Stimulated activated CD8-positive, alpha-beta memory T cell treated with anti-CD3 and anti-CD28 coated beads, Interleukin-2, amount 100 ng/mL, for 1 hour (primary cell): Measurements from ENCODE around the gene F8.
"Not testable (repeated sequence)": the region's sequence is repeated elsewhere in the genome, so short reads cannot be mapped to it uniquely, and the experiment has no call there.

Source experiments
- DNase-seq, 2 donors: peaks; one replicate each; pipeline ENCODE4 v3.0.0-alpha.2; 2020; ENCODE audit warnings: low read depth in 2 of 2

The F8 gene

GRCh38 chrX:154816326-154816898, 206.1 kb downstream of the F8 start:
- DNase-seq: not testable (repeated sequence)

DNA sequence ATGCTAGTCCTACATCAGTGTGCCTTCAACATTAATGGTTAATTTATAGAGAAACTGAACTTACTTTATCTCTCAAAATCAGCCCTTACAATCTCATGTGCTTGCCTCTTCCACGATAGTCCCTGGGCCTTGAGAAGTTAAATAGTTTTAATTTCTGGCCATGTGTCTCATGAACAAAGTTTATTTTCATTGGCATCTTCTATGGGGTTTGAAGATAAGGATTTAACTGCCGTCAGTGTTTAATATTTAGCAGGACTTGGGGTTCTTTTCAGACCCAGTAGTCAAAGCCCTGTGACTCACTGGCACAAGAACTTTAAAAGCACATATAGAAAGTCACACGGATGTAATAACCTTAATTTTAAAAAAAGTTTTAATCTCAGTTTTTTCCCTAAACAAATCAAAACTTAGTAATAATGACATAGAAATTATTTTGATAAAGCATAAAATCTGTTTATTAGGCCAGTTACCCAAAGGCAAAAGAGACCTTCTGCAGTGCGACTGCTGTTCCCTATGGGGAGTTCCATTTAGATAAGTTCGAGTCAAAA, 207.2 kb downstream of the F8 start:
- DNase-seq: no peak

DNA sequence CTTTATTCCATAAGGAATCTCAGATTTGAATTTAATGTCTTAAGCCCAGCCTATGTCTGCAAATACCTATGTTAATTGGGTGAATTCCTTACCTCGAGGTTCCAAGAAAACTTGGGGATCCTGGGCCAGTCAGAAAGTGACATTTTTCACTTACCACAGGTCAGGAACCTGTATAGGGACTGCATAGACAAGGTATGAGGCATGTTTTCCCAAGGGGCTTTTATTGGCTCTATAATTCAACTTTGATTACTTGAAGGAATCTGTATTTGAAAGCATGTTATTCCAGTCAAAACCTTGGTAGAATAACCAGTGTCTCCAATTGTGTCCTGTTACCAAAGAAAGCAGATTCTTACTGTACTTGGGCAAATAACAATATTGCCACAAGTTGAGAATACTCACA, 208.7 kb downstream of the F8 start:
- no peak for DNase-seq

DNA sequence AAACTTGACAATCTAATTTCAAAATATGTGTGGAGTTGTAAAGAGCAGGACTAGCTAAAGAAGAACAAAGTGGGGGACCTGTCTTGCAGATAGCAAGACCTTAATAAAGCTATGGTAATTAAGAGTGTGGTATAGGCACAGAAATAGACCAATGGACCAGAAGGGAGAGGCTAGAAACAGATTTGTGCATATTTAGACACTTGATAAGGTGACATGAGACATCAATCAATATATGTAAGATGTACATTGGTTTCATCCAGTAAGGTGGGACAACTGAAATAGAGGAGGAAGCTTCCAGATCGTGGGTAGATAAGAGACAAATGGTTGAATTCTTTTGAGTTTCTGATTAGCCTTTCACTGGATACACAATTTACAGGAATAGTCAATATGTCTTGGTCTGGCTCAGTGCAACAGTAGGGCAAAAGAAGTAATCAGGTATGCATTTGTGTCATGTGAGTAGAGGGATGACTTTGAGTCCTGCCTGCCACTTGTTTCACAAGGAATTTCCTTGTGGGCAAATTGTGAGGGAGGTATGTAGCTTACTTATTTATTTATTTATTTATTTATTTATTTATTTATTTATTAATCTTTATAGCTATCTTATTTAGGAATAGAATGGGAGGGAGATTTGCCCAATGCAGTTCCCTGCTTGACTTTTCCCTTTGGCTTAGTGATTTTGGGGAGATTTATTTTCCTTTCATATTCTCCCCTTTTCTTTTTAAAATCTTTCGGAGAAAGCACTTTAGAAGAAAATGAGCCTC, 210.0 kb downstream of the F8 start:
- DNase-seq: no peak

DNA sequence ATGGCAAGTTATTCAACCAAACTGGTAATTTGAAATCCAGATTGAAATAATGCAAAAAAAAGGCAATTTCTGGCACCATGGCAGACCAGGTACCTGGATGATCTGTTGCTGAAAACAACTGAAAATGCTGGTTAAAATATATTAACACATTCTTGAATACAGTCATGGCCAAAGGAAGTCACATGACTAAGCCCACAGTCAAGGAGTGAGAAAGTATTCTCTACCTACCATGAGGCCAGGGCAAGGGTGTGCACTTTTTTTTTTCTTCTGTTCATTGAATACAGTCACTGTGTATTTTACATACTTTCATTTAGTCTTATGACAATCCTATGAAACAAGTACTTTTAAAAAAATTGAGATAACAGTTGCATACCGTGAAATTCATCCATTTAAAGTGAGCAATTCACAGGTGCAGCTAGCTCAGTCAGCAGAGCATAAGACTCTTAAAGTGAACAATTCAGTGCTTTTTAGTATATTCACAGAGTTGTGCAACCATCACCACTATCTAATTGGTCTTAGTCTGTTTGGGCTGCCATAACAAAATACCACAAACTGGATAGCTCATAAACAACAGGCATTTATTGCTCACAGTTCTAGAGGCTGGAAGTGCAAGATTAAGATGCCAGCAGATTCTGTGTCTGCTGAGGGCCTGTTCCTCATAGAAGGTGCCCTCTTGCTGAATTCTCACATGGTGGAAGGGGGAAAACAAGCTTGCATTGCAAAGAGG, 212.4 kb downstream of the F8 start:
- no peak for DNase-seq

DNA sequence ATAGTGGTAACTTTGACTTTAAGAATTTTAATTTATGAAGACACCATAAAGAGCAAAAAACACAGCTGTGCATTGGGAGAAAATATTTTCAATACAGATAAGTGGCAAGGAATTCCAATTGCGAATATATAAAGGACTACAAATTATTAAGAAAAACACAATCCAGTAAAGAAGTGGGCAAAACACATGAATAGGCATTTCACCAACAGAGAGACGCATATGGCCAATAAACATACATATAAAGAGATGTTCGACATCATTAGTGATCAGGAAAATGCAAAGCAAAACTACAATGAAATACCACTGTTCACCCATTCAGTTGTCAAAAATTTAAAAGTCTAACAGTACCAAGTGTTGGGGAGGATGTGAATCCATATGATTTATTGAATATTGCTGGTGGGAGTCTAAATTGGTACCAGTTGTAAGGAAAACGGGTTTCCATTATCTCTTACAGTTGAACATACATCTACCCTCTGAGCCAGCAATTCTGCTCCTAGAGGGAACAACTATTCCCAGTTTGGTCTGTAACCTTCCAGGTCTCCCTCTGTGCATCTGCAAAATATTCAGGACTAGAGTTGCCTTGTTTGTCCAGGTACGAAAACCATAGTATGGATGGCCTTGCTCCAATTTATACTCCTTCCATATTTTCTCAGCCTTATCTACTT, 215.6 kb downstream of the F8 start:
- DNase-seq: no peak

DNA sequence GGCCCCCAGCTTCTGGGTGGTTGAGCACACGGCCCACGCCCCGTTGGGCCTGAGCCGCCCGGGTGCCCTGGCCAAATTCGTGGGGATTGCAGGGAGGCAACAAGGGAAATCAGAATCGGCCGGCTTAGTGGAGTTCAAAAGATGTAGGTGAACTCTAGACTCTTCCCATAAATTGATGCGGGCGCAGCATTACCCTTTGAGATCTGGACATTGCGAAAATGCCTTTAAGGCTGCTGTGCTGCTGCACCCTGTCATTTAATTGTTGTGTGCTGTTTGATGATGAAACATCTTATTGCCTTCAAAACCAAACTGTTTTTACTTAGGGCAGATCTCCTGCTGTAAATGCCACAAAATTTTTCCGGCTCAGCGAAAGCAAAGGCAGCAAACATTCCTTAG, 216.8 kb downstream of the F8 start:
- DNase-seq: no peak

DNA sequence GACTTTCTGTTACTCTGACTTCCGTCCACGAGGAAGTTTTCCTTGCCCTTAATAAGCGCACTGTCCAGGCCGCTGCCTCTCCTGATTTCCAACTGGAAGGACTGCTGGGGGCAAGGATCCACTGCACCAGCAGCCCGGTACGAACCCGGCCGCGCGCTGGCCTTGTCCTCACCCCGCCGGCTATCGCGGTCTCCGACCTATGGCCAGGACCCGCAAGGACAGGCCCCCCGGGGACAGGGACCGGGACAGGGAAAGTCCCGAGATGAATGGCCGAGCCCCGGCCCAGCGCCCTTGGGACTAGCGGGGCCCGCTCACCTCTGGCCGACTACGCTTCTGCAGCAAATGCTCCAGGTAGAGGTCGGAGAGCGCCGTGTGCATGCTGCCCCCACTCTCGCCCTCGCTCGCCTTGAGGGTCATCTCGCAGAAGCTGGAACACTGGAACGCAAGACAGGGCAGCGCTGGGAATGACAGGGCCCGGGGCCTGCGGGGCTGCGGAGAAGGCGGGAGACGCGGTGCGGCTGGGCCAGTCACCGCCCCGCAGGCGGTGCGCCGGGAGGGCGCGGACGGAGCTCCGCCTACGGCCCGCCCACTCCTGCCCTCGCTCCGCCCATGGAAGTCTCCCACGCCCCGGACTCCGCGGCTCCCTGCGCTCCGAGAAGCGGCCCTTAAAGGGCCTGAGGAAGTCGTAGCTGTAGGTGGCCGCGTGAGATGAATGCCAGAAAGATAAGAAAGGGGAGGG, 217.4 kb downstream of the F8 start, which contains the start of gene MPP1:
TSS of gene MPP1 (minus strand) at position 529 of the 739 bp plus-strand sequence. CDS start at position 417, 112 bp downstream.
- DNase-seq: peak; percentile 45 to 50

DNA sequence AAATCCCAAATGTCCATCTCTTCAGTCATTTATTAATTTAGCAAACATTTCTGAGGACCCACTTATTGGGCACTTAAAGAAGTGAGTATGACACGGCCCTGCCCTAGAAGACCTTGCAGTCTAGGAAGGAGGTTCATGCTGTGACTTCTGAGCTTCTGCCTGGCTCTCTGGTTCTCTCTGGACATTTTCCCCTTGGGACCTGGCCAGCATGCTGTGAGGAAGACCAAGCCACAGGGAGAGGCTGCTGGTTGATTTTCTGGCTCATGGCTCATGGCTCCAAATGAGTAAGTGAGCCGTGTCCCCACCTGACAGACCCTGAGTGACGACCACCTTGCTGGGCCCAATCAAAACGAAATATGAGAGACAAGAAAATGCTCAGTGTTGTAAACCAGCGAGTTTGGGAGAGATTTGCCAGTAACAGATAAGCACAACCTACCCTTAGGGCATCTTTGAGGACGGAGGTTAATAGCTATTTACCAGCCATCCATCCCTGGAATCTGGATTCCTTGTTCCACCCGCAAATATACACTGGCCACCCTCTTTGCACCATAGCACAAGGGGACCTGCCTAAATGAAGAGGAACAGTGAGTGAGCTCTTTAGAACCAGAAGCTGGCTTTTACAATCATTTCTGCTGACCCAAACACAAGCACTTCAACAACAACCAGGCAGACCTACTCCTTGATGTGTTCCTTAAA, 218.1 kb downstream of the F8 start:
- DNase-seq: no peak

DNA sequence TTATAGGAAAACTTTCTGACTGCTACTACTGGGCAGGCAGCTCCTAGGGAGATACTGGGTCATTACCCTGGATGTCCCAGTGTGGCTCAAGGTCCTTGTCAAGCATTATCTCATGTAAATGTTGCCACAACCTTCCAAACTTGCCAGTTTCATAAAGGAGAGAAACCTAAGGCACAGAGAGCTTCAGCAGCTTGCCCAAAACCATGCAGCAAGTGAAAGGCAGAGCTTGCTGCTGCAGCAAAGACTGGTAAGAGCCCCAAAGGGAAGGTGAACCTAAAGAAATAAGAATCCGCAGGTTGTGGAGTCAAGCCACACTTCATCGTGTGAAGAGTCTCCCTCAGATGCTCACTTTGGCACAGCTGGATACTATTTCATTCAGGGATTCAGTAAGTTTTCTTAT, 219.6 kb downstream of the F8 start:
- DNase-seq: no peak

DNA sequence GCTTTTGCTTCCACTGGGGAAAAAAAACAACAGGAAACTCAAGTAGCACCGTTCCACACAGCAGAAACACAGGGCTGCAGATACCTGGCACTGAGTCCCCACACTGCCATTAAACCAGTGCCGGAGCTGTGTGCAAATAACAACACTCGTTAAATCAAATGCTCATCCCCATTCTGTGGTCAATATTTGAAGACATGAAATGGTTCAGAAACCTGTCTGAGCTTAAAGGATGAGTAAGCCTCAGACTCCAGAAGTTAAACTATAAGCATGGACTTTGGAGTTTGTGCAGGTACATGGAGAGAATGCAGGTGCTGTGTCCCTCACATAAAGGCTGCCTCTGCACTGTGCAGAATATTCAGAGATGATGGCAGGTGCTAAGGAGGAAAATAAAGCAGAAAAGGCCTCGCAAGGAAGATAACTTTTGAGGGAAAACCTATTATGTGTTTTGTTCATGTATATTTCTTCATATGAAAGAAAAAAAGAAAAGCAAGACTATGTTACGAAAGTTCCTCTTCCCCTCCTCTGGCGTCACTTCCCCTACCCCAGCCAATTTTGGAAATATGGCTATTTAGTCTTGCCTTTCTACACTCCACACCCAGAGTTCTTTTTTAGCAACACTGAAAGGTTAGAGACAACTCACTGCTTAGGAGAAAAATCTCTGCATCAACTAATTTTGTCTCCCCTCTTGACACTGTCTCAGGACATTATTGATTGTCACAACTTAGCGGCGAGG, 221.9 kb downstream of the F8 start:
- DNase-seq: no peak

GRCh38 chrX:154799556-154800348, 222.8 kb downstream of the F8 start:
- no peak for DNase-seq

DNA sequence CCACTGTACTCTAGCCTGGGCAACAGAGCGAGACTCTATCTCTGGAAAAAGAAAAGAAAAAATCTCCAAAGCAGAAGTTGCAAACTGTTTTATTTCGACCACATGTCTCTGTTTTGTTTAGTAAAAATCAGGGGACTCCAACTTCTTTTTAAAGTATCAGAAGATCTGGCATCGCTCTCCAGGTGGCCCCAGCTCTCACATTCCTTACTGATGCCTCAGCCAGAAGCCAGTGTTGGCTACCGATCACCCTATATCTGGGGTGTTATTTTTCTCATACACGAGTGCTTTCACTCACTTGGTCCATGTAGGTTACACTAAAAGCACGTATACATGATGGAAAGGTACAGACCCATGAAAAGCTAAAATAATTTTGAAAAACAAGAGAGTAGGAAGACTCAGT, 225.5 kb downstream of the F8 start:
- no peak for DNase-seq

- no peak for DNase-seq
Measured at GRCh38 chrX:154795016-154795415, 227.5 kb downstream of the F8 start.

- no peak for DNase-seq
Measured at GRCh38 chrX:154793084-154793795, 229.3 kb downstream of the F8 start.

DNA sequence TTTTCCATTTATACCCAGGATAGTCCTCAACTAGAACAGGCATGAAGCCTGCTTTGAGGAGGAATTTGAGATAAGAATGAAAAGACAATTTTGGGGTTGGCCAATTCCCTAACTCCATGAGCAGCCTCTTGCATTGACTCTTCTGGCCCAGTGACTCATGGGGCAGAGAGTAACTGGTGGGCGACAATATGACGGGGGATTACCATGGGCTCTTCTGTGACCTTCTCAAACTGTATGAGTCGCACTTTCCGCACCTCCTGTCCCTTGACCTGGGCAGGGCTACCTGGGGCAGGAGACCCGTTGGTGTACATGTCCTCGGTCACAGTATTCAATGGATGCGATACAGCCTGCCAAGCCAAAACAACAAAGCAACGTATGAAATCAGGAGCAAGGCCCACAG, 230.6 kb downstream of the F8 start:
- DNase-seq: no peak

GRCh38 chrX:154791467-154791866, 231.1 kb downstream of the F8 start:
- DNase-seq: no peak
